ENCODE results near the gene RITA1.

Gene RITA1

GRCh38 chr12:113191227-113191626 lies 5.7 kb downstream of the RITA1 start:
- no peaks in the 10 kb centered on the region for H3K27me3 ChIP-seq (ENCODE audit: control insufficient read depth, insufficient read depth, low read length, poor library complexity, severe bottlenecking)
- H3K4me1 ChIP-seq (ENCODE audit: control insufficient read depth, insufficient read depth, low read length) = peaks cover 11% of the 10 kb centered on the region
- H3K27ac ChIP-seq (ENCODE audit: insufficient read depth, low read depth, low read length, poor library complexity, severe bottlenecking) = no peak overlapping the region
- no peak overlapping the region for H3K4me3 ChIP-seq (ENCODE audit: insufficient read depth, low read depth, low read length)
- 94 to 97% methylated on average over 19 of the region's 19 CpGs for WGBS, 2 experiments
- no peaks in the 10 kb centered on the region for H3K9me3 ChIP-seq (ENCODE audit: control insufficient read depth, low read length)
- H3K36me3 ChIP-seq (ENCODE audit: control insufficient read depth, insufficient read depth, low read length) = peaks cover 4% of the 10 kb centered on the region

- Histone ChIP-seq H3K9me3 (ENCODE audit: control insufficient read depth, low read length) (no peaks in the 10 kb centered on the region), H3K36me3 (ENCODE audit: control insufficient read depth, insufficient read depth, low read length) (peaks cover 4% of the 10 kb centered on the region), H3K4me3 (ENCODE audit: insufficient read depth, low read depth, low read length) (no peak overlapping the region), H3K4me1 (ENCODE audit: control insufficient read depth, insufficient read depth, low read length) (peaks cover 5% of the 10 kb centered on the region), H3K27ac (ENCODE audit: insufficient read depth, low read depth, low read length, poor library complexity, severe bottlenecking) (no peak overlapping the region), H3K27me3 (ENCODE audit: control insufficient read depth, insufficient read depth, low read length, poor library complexity, severe bottlenecking) (no peaks in the 10 kb centered on the region)
- WGBS, 2 experiments = 63 to 76% methylated on average over 4 of the region's 4 CpGs
Measured at GRCh38 chr12:113194971-113195391, 9.5 kb downstream of the RITA1 start.

GRCh38 chr12:113195598-113195997 lies 10.1 kb downstream of the RITA1 start:
- peaks cover 4% of the 10 kb centered on the region for H3K36me3 ChIP-seq (ENCODE audit: control insufficient read depth, insufficient read depth, low read length)
- no peaks in the 10 kb centered on the region for H3K27me3 ChIP-seq (ENCODE audit: control insufficient read depth, insufficient read depth, low read length, poor library complexity, severe bottlenecking)
- no peak overlapping the region for H3K4me3 ChIP-seq (ENCODE audit: insufficient read depth, low read depth, low read length)
- H3K4me1 ChIP-seq (ENCODE audit: control insufficient read depth, insufficient read depth, low read length) = peaks cover 5% of the 10 kb centered on the region
- no peaks in the 10 kb centered on the region for H3K9me3 ChIP-seq (ENCODE audit: control insufficient read depth, low read length)
- H3K27ac ChIP-seq (ENCODE audit: insufficient read depth, low read depth, low read length, poor library complexity, severe bottlenecking) = no peak overlapping the region
- WGBS, 2 experiments = 93 to 95% methylated on average over 13 of the region's 13 CpGs

GRCh38 chr12:113196582-113196981 lies 11.1 kb downstream of the RITA1 start:
- H3K9me3 ChIP-seq (ENCODE audit: control insufficient read depth, low read length) = no peaks in the 10 kb centered on the region
- 88 to 89% methylated on average over 7 of the region's 7 CpGs for WGBS, 2 experiments
- H3K27ac ChIP-seq (ENCODE audit: insufficient read depth, low read depth, low read length, poor library complexity, severe bottlenecking) = no peak overlapping the region
- H3K4me1 ChIP-seq (ENCODE audit: control insufficient read depth, insufficient read depth, low read length) = peaks cover 5% of the 10 kb centered on the region
- H3K36me3 ChIP-seq (ENCODE audit: control insufficient read depth, insufficient read depth, low read length) = peaks cover 2% of the 10 kb centered on the region
- no peaks in the 10 kb centered on the region for H3K27me3 ChIP-seq (ENCODE audit: control insufficient read depth, insufficient read depth, low read length, poor library complexity, severe bottlenecking)
- H3K4me3 ChIP-seq (ENCODE audit: insufficient read depth, low read depth, low read length) = no peak overlapping the region

- Histone ChIP-seq H3K4me1 (ENCODE audit: control insufficient read depth, insufficient read depth, low read length) (peaks cover 5% of the 10 kb centered on the region), H3K27ac (ENCODE audit: insufficient read depth, low read depth, low read length, poor library complexity, severe bottlenecking) (no peak overlapping the region), H3K4me3 (ENCODE audit: insufficient read depth, low read depth, low read length) (no peak overlapping the region), H3K27me3 (ENCODE audit: control insufficient read depth, insufficient read depth, low read length, poor library complexity, severe bottlenecking) (no peaks in the 10 kb centered on the region), H3K36me3 (ENCODE audit: control insufficient read depth, insufficient read depth, low read length) (no peaks in the 10 kb centered on the region), H3K9me3 (ENCODE audit: control insufficient read depth, low read length) (no peaks in the 10 kb centered on the region)
- WGBS, 2 experiments = 36 to 37% methylated on average over 4 of the region's 4 CpGs
Measured at GRCh38 chr12:113196990-113197389, 11.5 kb downstream of the RITA1 start.

- Histone ChIP-seq H3K27me3 (ENCODE audit: control insufficient read depth, insufficient read depth, low read length, poor library complexity, severe bottlenecking) (no peaks in the 10 kb centered on the region), H3K4me1 (ENCODE audit: control insufficient read depth, insufficient read depth, low read length) (peaks cover 5% of the 10 kb centered on the region), H3K4me3 (ENCODE audit: insufficient read depth, low read depth, low read length) (no peak overlapping the region), H3K36me3 (ENCODE audit: control insufficient read depth, insufficient read depth, low read length) (no peaks in the 10 kb centered on the region), H3K27ac (ENCODE audit: insufficient read depth, low read depth, low read length, poor library complexity, severe bottlenecking) (no peak overlapping the region), H3K9me3 (ENCODE audit: control insufficient read depth, low read length) (no peaks in the 10 kb centered on the region)
- WGBS, 2 experiments = 92 to 96% methylated on average over 8 of the region's 8 CpGs
Measured at GRCh38 chr12:113197518-113198077, 12.1 kb downstream of the RITA1 start.

GRCh38 chr12:113198296-113198695 lies 12.8 kb downstream of the RITA1 start:
- H3K36me3 ChIP-seq (ENCODE audit: control insufficient read depth, insufficient read depth, low read length) = no peaks in the 10 kb centered on the region
- no peak overlapping the region for H3K4me3 ChIP-seq (ENCODE audit: insufficient read depth, low read depth, low read length)
- 96 to 100% methylated on average over 1 of the region's 1 CpG for WGBS, 2 experiments
- H3K9me3 ChIP-seq (ENCODE audit: control insufficient read depth, low read length) = no peaks in the 10 kb centered on the region
- H3K27me3 ChIP-seq (ENCODE audit: control insufficient read depth, insufficient read depth, low read length, poor library complexity, severe bottlenecking) = no peaks in the 10 kb centered on the region
- no peak overlapping the region for H3K27ac ChIP-seq (ENCODE audit: insufficient read depth, low read depth, low read length, poor library complexity, severe bottlenecking)
- peaks cover 5% of the 10 kb centered on the region for H3K4me1 ChIP-seq (ENCODE audit: control insufficient read depth, insufficient read depth, low read length)

- Histone ChIP-seq H3K36me3 (ENCODE audit: control insufficient read depth, insufficient read depth, low read length) (no peaks in the 10 kb centered on the region), H3K4me3 (ENCODE audit: insufficient read depth, low read depth, low read length) (no peak overlapping the region), H3K27me3 (ENCODE audit: control insufficient read depth, insufficient read depth, low read length, poor library complexity, severe bottlenecking) (no peaks in the 10 kb centered on the region), H3K27ac (ENCODE audit: insufficient read depth, low read depth, low read length, poor library complexity, severe bottlenecking) (no peak overlapping the region), H3K4me1 (ENCODE audit: control insufficient read depth, insufficient read depth, low read length) (peaks cover 4% of the 10 kb centered on the region), H3K9me3 (ENCODE audit: control insufficient read depth, low read length) (no peaks in the 10 kb centered on the region)
- WGBS, 2 experiments = 87 to 89% methylated on average over 12 of the region's 12 CpGs
Measured at GRCh38 chr12:113200021-113200797, 14.7 kb downstream of the RITA1 start.

- no peaks in the 10 kb centered on the region for H3K9me3 ChIP-seq (ENCODE audit: control insufficient read depth, low read length)
- H3K36me3 ChIP-seq (ENCODE audit: control insufficient read depth, insufficient read depth, low read length) = no peaks in the 10 kb centered on the region
- WGBS, 2 experiments = 92% methylated on average over 14 of the region's 14 CpGs
- H3K4me1 ChIP-seq (ENCODE audit: control insufficient read depth, insufficient read depth, low read length) = no peaks in the 10 kb centered on the region
- H3K27ac ChIP-seq (ENCODE audit: insufficient read depth, low read depth, low read length, poor library complexity, severe bottlenecking) = no peak overlapping the region
- no peaks in the 10 kb centered on the region for H3K27me3 ChIP-seq (ENCODE audit: control insufficient read depth, insufficient read depth, low read length, poor library complexity, severe bottlenecking)
- no peak overlapping the region for H3K4me3 ChIP-seq (ENCODE audit: insufficient read depth, low read depth, low read length)
Measured at GRCh38 chr12:113201187-113202177, 16.0 kb downstream of the RITA1 start.
